Neural progenitor cell (in vitro differentiated cells): ENCODE measurements around the gene FBXL2.

ENCODE experiments used
- CTCF ChIP-seq: fragments of 200-600 bp; sonication (generic); IDR thresholded peaks from 2 replicates; pipeline ENCODE4 v1.5.1; 2017; ENCODE audit warnings: antibody characterized with exemption, mild to moderate bottlenecking
- EZH2 ChIP-seq: fragments of 200-600 bp; sonication (generic); IDR thresholded peaks from 2 replicates; pipeline ENCODE4 v1.6.1; 2017; ENCODE audit warnings: antibody characterized with exemption, mild to moderate bottlenecking, moderate library complexity

- TF ChIP-seq CTCF (no peak), EZH2 (no peak)
Measured at GRCh38 chr3:33391255-33391995, 114.2 kb downstream of the FBXL2 start.
